GM19099 (cell line): ENCODE results near the gene AJUBA.

ENCODE experiments used
- POLR2A ChIP-seq: IDR thresholded peaks from 3 replicates; pipeline ENCODE4 v1.6.1; 2011; ENCODE audit warnings: low read depth; ENCODE audit not compliant: insufficient read length; ENCODE audit errors: extremely low read depth

Gene AJUBA

DNA sequence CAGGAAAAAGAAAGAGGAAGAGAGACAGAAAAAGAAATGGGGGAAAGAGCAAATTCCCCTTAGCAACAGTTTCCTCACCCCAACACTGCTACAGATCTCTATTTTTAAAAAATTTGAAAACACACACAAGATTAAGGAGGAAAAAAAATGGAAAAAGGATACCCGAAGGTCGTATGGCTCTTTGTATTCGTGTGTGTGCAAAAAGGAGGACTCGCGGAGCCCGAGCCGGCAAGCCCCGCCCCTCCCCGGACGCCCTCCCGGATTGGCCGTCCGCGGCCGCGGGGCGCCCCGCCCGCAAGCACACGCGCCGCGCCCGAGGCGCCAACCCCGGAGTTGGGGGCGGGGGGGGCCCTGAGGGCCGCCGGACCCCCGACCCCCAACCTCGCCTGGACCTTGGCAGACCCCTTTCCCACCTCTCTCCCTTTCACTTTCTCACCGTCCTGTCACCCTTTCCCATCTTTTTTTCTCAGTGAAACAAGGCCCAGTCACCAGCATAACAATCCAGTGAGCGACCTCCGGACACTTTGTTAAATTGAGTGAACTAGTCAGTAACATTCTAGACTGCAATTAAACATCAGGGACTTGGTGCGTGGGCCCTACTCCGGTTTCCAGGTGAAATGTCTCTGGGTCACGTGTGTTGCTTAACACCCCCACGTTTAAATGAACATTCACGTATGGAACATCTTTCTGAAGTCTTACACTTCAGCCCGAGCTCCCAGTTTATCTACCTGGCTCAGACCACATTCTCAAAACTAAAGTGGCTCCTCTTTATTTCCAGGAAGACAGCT is 27.8 kb upstream of the AJUBA start, which contains the start of gene C14orf93:
Gene C14orf93, minus strand, starts transcription at position 205 of the 788 bp plus-strand sequence. CDS start 11,120 bp downstream, outside the sequence.
- peak; percentile 66 for TF ChIP-seq POLR2A

DNA sequence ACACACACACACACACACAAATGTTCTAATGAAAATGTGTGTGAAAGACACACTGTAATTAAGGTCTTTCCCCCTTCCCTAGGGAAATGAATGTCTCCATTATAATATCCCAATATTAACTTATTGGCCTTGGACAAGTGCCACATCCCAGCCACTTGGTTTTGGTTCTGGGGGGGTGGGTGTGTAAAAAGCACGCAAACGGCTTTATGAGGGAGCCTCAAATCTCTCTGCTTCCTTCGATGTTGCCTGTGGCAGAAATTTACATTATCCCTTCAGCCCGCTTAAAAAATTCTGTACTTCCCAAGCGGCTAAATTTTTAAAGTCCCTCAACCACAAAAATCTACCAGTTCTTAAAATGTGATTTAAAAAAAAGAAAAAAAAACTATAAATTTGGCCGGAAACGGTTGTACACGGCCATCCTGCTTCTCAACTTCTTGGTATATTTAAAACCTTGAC is 27.2 kb upstream of the AJUBA start:
- TF ChIP-seq POLR2A = no peak

DNA sequence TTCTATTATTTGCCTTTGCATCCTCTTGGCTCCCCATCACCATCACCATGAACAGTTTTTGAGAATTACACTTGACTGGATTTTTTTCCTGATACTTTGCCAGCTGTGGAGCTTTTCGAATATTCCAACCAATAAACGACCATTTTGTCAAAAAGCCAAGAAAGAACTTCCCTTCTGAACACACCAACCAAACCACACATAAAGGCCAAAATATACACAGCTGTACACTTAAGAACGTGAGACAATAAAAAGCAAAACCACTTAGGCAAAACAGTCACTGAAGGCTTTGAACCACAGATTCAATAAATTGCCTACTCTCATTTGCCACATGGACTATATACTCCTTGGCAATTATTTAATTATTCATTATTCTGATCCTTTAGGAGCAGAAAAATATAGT is 26.5 kb upstream of the AJUBA start:
- TF ChIP-seq POLR2A = no peak

DNA sequence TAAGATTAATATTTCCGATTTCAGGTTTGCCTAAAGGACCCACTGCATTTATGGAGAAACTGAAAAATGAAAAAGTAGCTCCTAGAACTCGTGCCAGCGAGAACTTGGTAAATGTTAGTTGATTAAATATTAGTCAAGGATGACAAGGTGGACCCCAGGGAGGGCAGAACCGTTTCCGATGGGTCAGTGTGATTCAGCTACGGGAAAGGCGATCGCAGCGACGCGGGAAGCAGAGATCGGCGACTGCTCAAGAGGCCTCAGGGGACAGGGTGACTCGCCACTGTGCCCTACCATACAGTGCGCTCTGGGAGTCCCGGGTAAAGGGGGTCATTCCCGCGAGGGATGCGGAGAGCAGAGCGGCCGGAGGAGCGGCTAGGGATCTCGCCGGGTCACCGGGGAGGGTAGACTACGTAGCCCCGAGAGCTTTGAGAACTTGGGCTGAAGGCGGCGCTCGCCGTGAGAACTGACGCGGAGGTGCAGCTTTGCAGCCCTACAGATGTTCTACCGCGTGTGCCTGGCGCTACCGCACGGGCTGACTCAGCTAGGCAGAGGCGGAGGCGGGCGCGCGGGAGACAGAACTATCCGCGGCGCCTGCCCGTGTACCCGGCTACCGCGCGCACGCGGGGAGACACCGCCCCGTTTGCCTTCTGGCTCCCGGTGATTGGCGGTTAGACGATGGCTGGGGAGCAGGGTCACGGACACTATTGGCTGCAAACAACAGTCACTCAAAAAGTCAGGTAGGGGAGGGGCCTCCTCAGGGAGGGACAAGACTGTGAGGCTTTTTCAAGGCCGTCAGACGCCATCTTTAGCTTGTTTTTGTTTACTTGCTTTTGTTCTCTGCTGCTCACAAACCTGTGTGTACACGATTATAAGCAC is 24.4 kb upstream of the AJUBA start:
- TF ChIP-seq POLR2A = peak; percentile 96

DNA sequence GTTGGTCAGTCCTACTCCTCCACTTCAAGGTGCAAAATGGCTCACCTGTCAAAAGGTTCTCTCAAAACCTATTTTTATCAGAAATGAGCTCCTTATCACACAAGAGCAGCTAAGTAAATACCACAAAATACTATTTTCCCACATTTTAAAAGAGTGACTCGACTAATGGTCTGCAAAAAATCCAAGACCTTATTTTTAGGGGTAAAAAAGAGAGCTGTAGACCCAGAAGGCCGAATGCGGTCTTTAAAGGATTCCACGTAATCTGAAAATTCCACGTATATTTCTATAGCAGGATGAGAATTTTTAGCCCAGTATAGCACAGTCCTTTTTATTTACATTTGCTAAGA is 23.8 kb upstream of the AJUBA start:
- no peak for TF ChIP-seq POLR2A

DNA sequence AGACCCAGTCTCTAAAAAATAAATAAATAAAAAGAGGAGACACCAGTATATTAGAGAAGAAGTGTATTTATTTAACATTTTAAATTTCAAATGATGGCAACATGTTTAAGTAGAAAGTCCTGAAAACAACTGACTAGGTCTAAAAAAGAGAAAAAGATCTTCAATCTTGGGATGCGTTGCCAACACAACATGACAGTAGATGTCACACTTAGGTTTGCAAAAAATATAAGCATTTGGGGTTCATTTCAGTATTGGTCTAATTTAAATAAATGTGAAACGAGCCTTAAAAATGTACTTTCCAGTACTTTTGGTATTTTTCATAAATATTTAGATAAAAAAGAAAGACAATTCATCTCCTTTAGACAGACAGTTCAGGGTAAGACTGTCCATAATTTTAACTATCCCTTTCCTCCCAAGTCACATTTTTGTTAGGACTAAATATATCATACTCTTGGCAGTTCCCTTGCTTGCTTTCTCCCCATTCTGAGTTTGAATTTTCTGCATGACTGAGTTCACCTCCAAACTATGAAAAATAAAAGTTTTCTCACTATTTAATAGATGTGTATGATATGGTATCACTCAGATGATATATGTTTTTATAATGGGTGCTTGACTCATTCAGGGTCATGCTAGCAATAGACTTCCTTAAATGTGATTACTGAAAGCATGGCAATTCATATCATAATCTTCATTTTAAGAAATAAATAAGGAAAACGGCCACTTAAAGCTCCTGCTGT is 23.3 kb upstream of the AJUBA start:
- TF ChIP-seq POLR2A = no peak

DNA sequence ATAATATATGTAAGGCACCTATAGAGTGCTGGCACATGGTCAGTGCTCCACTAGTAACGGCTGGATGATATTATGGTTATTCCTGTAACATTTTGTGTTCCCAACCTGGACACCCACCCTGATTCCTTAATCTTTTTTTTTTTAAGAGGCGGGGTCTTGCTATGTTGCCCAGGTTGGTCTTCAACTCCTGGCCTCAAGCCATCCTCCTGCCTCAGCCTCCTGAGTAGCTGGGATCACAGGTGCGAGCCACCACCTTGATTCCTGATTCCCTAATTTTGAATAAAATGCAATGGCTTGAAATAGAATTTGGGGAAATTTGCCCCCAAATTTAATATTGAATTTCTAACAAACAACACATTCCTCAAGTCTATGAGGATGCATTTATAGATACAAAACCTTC is 20.2 kb upstream of the AJUBA start:
- no peak for TF ChIP-seq POLR2A

DNA sequence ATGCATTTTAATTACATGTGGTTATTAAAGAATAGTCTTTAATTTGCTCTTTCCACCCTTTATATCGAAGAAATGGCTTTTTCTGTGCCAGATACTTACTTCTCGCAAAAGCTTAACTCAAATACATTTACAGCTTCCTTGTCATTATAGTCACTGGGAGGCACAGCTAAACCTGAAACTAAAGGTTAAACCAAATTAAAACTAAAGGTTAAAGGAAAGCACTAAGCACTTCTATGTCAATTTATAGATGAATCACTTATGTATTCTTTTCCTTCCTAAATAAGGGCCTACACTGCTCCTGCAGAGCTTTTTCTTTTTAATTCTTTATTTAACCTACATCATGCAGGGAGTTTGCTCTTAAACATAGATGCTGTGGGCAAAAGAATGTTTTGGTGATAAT is 18.5 kb upstream of the AJUBA start:
- no peak for TF ChIP-seq POLR2A

DNA sequence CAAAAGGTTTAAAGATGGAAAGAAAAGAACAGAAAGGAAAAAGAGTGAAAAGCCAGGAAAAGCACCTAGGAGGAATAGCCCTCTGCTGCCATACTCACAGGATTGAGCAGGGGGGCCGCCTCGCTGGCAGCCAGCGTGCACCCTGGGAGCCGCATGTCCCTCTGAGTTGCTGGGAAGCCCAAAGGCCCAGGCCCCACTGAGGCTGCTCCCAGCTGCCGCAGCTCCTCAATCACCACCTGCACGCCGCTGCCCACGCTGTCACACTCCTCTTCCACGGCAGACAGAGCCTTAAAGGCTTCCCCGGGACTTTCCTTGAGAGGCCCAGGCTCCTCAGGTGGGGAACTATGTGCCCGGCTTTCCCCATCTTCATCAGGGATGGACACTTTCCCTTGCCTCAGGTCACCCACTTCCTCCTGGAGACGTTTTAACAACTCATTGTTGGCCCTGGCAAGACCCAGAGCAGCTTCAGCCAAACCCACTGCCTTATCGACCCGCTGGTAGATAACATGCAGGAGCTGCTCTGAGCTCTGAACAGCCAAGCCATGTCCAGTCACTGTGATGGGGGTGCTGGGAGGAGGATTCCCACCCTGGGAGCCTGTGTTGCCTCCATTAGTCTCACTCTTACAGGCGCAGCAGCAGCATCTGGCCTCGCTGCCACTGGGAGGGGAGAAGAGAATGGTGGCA is 16.1 kb upstream of the AJUBA start:
- TF ChIP-seq POLR2A = no peak

DNA sequence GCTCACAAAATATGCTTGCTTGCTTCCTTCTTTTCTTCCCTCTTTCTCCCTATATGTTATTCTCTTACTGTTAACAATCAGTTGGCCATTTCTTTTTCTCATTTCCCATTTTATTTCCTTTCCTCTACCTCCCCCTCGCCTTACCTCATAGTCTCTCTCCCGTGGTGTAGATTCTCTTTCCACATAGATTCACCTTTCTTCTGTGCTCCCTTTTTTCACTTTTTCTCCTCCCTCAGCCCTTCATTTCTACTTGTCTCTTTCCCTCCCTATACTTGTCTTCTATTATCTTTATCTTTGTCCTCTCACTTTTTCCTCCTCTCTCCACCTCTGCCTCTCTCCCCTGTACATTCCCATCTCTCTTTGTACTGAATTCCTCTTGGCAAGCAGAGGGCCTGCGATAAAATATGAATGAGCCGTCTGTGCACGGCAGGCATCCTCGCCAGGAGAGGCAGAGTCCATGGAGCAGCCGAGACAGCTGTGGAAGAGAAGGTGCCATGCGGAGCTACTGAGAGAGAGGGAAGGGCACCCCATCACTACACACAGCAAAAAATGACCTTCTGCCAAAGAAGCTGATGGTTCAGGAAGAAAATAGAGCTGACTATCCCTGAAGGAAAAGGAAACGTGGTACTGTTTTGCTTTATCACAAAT is 15.4 kb upstream of the AJUBA start:
- TF ChIP-seq POLR2A = no peak

DNA sequence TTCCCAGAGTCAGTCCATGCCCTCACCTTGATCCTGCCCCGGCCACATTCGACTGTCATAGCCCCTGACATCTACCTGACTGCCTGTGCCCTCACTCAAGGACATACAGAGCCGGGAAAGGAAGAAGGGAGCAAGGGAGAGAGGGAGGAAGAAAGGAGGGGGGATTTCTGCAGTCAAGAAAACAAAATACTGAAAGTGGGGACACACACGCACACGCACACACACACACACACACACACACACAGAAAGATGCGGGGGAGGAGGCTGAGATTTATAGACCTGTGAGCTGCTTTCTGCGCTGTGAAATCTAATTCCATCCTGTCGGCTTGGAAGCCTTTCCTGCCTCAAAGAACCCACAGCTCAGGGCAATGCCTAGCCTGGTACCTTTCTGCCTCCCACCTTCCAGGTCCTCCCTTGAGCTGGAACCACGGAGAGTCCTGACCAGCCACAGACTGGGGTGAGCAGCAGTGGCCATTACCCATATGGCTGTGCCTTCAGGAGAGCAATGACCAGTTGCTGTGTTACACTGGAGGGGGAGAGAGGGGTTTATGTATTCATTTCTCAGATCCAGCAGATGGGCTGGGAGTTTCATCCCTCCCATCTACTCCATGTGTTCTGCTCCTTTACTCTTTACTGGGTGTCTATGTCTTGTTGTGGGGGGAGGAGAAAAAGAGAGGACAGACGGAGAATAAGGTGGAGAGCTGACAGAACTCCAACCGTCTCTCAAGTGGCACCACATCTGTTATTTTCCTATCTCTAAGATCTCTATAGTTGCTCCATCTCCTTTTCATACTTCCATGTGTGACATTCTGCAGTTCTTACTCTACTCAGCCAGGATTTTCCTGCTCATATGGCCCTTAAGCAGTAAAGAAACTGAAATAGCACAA is 14.7 kb upstream of the AJUBA start:
- TF ChIP-seq POLR2A = no peak

DNA sequence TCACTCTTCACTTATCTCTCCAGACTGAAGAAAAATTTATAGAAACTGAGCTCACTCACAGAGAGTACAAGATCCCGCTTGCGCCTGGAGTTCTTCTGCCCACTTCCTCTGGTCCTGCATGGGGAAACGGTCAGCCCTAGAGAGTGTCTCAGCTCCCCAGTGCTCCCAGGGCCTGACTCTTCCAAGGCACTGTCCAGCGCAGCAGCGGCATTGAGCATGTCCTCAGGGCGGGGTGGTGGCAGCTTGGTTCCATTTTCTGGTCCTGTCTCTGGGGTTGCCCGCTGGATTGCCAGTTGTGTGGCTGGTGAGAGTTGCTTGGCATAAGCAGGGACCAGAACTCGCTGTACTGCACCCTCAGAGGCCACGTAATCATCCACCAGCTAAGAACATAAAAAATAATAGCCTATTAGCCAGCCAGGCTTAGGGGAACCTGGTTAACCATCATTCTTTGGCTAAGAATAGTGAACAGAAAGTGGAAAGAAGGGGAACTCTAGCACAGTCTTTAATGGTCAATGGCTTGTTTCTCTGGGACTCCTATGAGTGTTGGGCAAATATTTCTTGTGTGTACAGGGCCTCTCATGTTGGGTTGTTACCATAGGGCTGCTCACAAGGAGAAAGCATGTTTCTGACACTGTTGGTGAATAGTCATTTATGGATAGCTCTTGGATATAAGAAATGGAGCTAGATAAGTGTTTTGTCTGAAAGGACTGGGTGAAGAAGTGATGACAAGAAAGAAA is 13.7 kb upstream of the AJUBA start:
- TF ChIP-seq POLR2A = no peak
